Measurements from ENCODE around the gene HMGB2. TPM values are rescaled to one million over a fixed set of nuclear protein-coding genes. Genes with fewer than 3 reads are reported as not detected.

Gene HMGB2
- total RNA-seq, 1 experiment from 2014 or later: 176 TPM

GRCh38 chr4:173281406-173282255 lies 52.5 kb downstream of the HMGB2 start:
- no peak for DNase-seq (ENCODE audit: unreplicated experiment)
- POLR2A ChIA-PET: no interaction called here
- H3K4me1 Mint-ChIP-seq (ENCODE audit: insufficient read depth, unreplicated experiment): no peaks in the 10 kb centered on the region
- H3K27ac Mint-ChIP-seq (ENCODE audit: low read depth, unreplicated experiment): no peak overlapping the region
- H3K4me3 Mint-ChIP-seq (ENCODE audit: unreplicated experiment): no peak overlapping the region
- CTCF ChIA-PET: interaction anchor here (0.7 to 1.9 kb wide), 5 partner anchors 19 to 268 kb away, joined by 3 to 6 read pairs (median 4); no protein-coding TSS in a partner anchor
- peaks cover 6% of the 10 kb centered on the region for H3K36me3 Mint-ChIP-seq (ENCODE audit: insufficient read depth, unreplicated experiment)
- H3K9me3 Mint-ChIP-seq (ENCODE audit: unreplicated experiment): no peaks in the 10 kb centered on the region
- no peak for TF ChIP-seq CTCF (IDR thresholded peaks at IDR 0.05; ENCODE audit: unreplicated experiment)
- intact Hi-C loops (cut with micrococcal nuclease): no loop called here
- no TSS peak for BruUV-seq (replicated peaks)
- H3K27me3 Mint-ChIP-seq (ENCODE audit: insufficient read depth, unreplicated experiment): no peaks in the 10 kb centered on the region

Other genes with a start within 250 kb of the HMGB2 start
- 13.7 and 19.9 TPM in 2 replicates for gene GALNT7, start 165.5 kb downstream of the HMGB2 start, total RNA-seq (2022)
- gene SAP30, start 36.6 kb upstream of the HMGB2 start, total RNA-seq (2022): 17.6 and 30.6 TPM in 2 replicates
- not detected in 2 replicates for gene SCRG1, start 64.8 kb upstream of the HMGB2 start, total RNA-seq (2022)
- not detected in 2 replicates for gene HAND2, start 195.9 kb upstream of the HMGB2 start, total RNA-seq (2022)

Data from MCF 10A (cell line).